A549 (cell line): ENCODE results near the gene ODAD4. TPM values are rescaled to one million over a fixed set of nuclear protein-coding genes. Genes with fewer than 3 reads are reported as not detected.
A peak's percentile ranks its signal among the peaks of the same experiment; 100 is the strongest.
"Not testable (repeated sequence)": the region's sequence is repeated elsewhere in the genome, so short reads cannot be mapped to it uniquely, and the experiment has no call there.

ENCODE experiments used
- ATAC-seq, 2 experiments: fragments of 200-7000 bp in 1 of 2; fragments of >200 bp in 1 of 2; cut with Nextera tagmentation in 1 of 2; cut with Tn5 transposase in 1 of 2; 3 replicates each; pipeline versions ENCODE4 v1.8.0 to v1.9.1; 2018 to 2020; ENCODE audit warnings: mild to moderate bottlenecking in 1 of 2, moderate library complexity in 1 of 2
- CTCF ChIA-PET: fragments of 300-600 bp; sonication (Branson Sonifier 250); formaldehyde crosslinking; extraction: SDS; loops from one replicate; lab custom pipeline; 2021; ENCODE audit warnings: antibody characterized with exemption, inconsistent platforms; lab: Yijun Ruan, JAX
- POLR2A ChIA-PET: fragments of 350-600 bp; formaldehyde crosslinking; extraction: SDS; loops from one replicate; lab custom pipeline; 2021; ENCODE audit warnings: antibody characterized with exemption, inconsistent platforms; lab: Yijun Ruan, JAX
- DNase-seq, 2 experiments: peaks; one replicate each; pipeline versions ENCODE4 v3.0.0 to v3.0.0-alpha.2; 2011 to 2016; ENCODE audit warnings: low read depth in 1 of 2, low spot score in 1 of 2
- FAIRE-seq: peaks from 2 replicates; lab custom pipeline; 2011; peaks lifted over from hg19 to GRCh38; lab: Jason Lieb, UNC
- H3K27ac ChIP-seq, 2 experiments: fragments of >200 bp; sonication (Bioruptor Twin); formaldehyde crosslinking; 3 replicates each; pipeline ENCODE4 v1.5.1; 2016 to 2017
- H3K4me1 ChIP-seq: fragments of >200 bp; sonication (Bioruptor Twin); formaldehyde crosslinking; 3 replicates; pipeline ENCODE4 v1.6.1; 2016
- H3K4me2 ChIP-seq: fragments of >200 bp; sonication (Bioruptor Twin); formaldehyde crosslinking; 3 replicates; pipeline ENCODE4 v1.6.1; 2016
- H3K4me3 ChIP-seq: fragments of >200 bp; sonication (Bioruptor Twin); formaldehyde crosslinking; 3 replicates; pipeline ENCODE4 v1.5.1; 2016
- H3K9me3 ChIP-seq: fragments of >200 bp; sonication (Bioruptor Twin); formaldehyde crosslinking; 3 replicates; pipeline ENCODE4 v1.6.1; 2016
- CBX2 ChIP-seq: fragments of 200-600 bp; sonication (generic); IDR thresholded peaks from 2 replicates; pipeline ENCODE4 v1.6.1; 2016; ENCODE audit warnings: low read depth, mild to moderate bottlenecking, borderline replicate concordance
- CEBPB ChIP-seq, 2 experiments: fragments of >200 bp in 1 of 2; sonication (Bioruptor Twin) in 1 of 2; formaldehyde crosslinking in 1 of 2; IDR thresholded peaks; 2 replicates each; pipeline ENCODE4 v1.6.1; 2012 to 2016
- CHD2 ChIP-seq: fragments of 150-350 bp; IDR thresholded peaks from 2 replicates; pipeline ENCODE4 v1.6.1; 2014; ENCODE audit warnings: low read length; ENCODE audit not compliant: partially characterized antibody
- E2F6 ChIP-seq: IDR thresholded peaks from 2 replicates; pipeline ENCODE4 v1.6.1; 2012; ENCODE audit warnings: low read depth, borderline replicate concordance
- EHMT2 ChIP-seq: fragments of 200-600 bp; sonication (generic); IDR thresholded peaks from 2 replicates; pipeline ENCODE4 v1.6.1; 2016; ENCODE audit warnings: antibody characterized with exemption, low read depth, mild to moderate bottlenecking, moderate library complexity
- EP300 ChIP-seq, 2 experiments: fragments of >200 bp; sonication (Bioruptor Twin); formaldehyde crosslinking; IDR thresholded peaks; 2 replicates in 1 of 2; 3 replicates in 1 of 2; pipeline ENCODE4 v1.6.1; 2016 to 2017
- FOXS1 ChIP-seq: fragments of 250-450 bp; sonication (Bioruptor Pico); IDR thresholded peaks from 2 replicates; pipeline ENCODE4 v1.5.0; 2020; ENCODE audit warnings: mild to moderate bottlenecking, moderate library complexity
- HDAC2 ChIP-seq: fragments of 200-600 bp; sonication (generic); IDR thresholded peaks from 2 replicates; pipeline ENCODE4 v1.6.1; 2016
- HEYL ChIP-seq: fragments of 250-450 bp; sonication (Bioruptor Pico); IDR thresholded peaks from 2 replicates; pipeline ENCODE4 v1.8.0; 2021; ENCODE audit warnings: mild to moderate bottlenecking, moderate library complexity
- HOXB13 ChIP-seq: fragments of 250-450 bp; sonication (Bioruptor Pico); IDR thresholded peaks from 2 replicates; pipeline ENCODE4 v1.5.0; 2020; ENCODE audit warnings: low read depth, mild to moderate bottlenecking, moderate library complexity
- HOXB5 ChIP-seq: fragments of 250-450 bp; sonication (Bioruptor Pico); IDR thresholded peaks from 2 replicates; pipeline ENCODE4 v1.5.0; 2020; ENCODE audit warnings: mild to moderate bottlenecking, moderate library complexity
- MYC ChIP-seq: IDR thresholded peaks from 2 replicates; pipeline ENCODE4 v1.6.1; 2012; ENCODE audit warnings: mild to moderate bottlenecking, inconsistent platforms, low read length, improper control_type of control experiment, borderline replicate concordance
- NPAS2 ChIP-seq: fragments of 250-450 bp; sonication (Bioruptor Pico); IDR thresholded peaks from 2 replicates; pipeline ENCODE4 v1.8.0; 2022; ENCODE audit warnings: mild to moderate bottlenecking, moderate library complexity, borderline replicate concordance
- PBX3 ChIP-seq: IDR thresholded peaks from 2 replicates; pipeline ENCODE4 v1.6.1; 2012
- POLR2A ChIP-seq: IDR thresholded peaks from 2 replicates; pipeline ENCODE4 v1.6.1; 2012; ENCODE audit warnings: mild to moderate bottlenecking, low read length
- RNF2 ChIP-seq: fragments of 200-600 bp; sonication (generic); IDR thresholded peaks from 2 replicates; pipeline ENCODE4 v1.6.1; 2016; ENCODE audit warnings: low read depth, mild to moderate bottlenecking, antibody characterized with exemption, moderate library complexity, borderline replicate concordance
- USF2 ChIP-seq: fragments of 450-650 bp; IDR thresholded peaks from 2 replicates; pipeline ENCODE4 v1.6.1; 2014; ENCODE audit warnings: antibody characterized with exemption
- WGBS: methylation state at CpG from one replicate; pipeline ENCODE4 v1.1.6; 2017; ENCODE audit errors: missing lambda C conversion rate; 5-methylcytosine and 5-hydroxymethylcytosine counted together
- polyA plus RNA-seq, 4 experiments: library from polyadenylated mRNA; depleted of rRNA in 3 of 4; stranded (reverse); fragments of >200 nt; fragmentation: RNase III in 1 of 4; extraction: RNeasy Plus Mini Kit Qiagen cat#74134 plus additional on column Dnase treatment in 1 of 4; gene quantifications; 2 replicates in 3 of 4; 3 replicates in 1 of 4; pipeline ENCODE4 v1.2.3, GENCODE V29; 2011 to 2017
- TF ChIP-seq, protein P1 (sequence below): fragments of >200 bp; sonication (Bioruptor Twin); formaldehyde crosslinking; IDR thresholded peaks from 3 replicates; pipeline ENCODE4 v1.5.1; 2016
- TF ChIP-seq, protein P2 (sequence below): fragments of 150-350 bp; IDR thresholded peaks from 2 replicates; pipeline ENCODE4 v1.6.1; 2014; ENCODE audit warnings: low read depth, mild to moderate bottlenecking, low read length

Gene ODAD4
- polyA plus RNA-seq, 2 of the 4 experiments (the other 2 are of a cell fraction), result 2.0 to 2.3 TPM

DNA sequence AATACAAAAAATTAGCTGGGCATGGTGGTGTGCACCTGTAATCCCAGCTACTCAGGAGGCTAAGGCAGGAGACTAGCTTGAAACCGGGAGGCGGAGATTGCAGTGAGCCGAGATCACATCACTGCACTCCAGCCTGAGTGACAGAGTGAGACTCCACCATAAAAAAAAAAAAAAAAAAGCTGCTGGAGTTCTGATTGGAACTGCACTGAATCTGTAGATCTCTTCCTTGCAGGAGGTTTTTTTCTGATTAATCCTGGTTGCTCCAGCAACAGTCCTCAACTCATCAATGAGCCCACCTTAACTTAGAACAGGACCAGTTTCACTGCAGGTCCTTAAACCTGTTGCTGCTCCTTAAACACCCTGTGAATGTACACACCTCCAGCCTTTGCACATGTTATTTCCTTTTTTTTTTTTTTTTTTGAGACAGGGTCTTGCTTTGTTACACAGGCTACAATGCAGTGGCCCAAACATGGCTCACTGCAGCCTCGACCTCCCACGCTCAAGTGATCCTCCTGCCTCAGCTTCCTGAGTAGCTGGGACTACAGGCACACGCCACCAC is 1.6 kb upstream of the ODAD4 start:
- whole genome bisulfite sequencing, result 84% methylated on average over 6 of the region's 6 CpGs
- no peaks in the 10 kb centered on the region for H3K9me3 ChIP-seq

DNA sequence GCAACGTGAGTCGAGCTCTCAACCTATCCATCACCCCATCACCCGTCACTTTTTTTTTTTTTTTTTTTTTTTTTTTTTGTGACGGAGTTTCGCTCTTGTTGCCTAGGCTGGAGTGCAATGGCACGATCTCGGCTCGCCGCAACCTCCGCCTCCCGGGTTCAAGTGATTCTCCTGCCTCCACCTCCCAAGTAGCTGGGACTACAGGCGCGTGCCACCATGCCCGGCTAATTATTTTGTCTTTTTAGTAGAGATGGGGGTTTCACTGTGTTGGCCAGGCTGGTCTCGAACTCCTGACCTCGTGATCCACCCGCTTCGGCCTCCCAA is 378 bp downstream of the ODAD4 start:
- peaks cover 31% of the 10 kb centered on the region for H3K4me1 ChIP-seq
- POLR2A ChIA-PET, result interaction anchor here (0.5 to 2.7 kb wide), 27 partner anchors 9 to 1067 kb away, joined by 3 to 47 read pairs (median 4); partner anchors contain the start of genes ACLY, CNP, DNAJC7 and JUP
- DNase-seq, H3K9me3 ChIP-seq, FAIRE-seq: not testable (repeated sequence)
- CTCF ChIA-PET, result interaction anchor here (0.7 to 12.8 kb wide), 25 partner anchors 9 to 193 kb away, joined by 3 to 122 read pairs (median 3); partner anchors contain the start of genes ACLY, CNP, NKIRAS2 and P3H4
- H3K27ac ChIP-seq, result peak overlapping the region; percentile 76 to 89
- peak overlapping the region; percentile 55 for H3K4me3 ChIP-seq
- ATAC-seq, result peak; percentile 62 to 69; a peak in 4 of 6 replicates
- H3K4me2 ChIP-seq, result peak overlapping the region; percentile 81
- TF ChIP-seq HOXB5 (CRISPR knock-in tag), result peak; percentile 80; the same call in 1 of the 2 replicates
- 57% methylated on average over 18 of the region's 18 CpGs for WGBS

More for the DNA sequence above, 1.6 kb upstream of the ODAD4 start:
- Histone ChIP-seq H3K4me1 (peaks cover 35% of the 10 kb centered on the region), H3K4me3 (no peak overlapping the region), H3K27ac (peak overlapping the region; percentile 76 to 89), H3K4me2 (peak overlapping the region; percentile 81)
- no peak for ATAC-seq
- TF ChIP-seq NPAS2 (CRISPR knock-in tag) (no peak), HOXB5 (CRISPR knock-in tag) (no peak), HEYL (CRISPR knock-in tag) (no peak), CBX2 (no peak), E2F6 (no peak), PBX3 (no peak), EHMT2 (no peak), HOXB13 (CRISPR knock-in tag) (no peak), RNF2 (no peak), HDAC2 (no peak), EP300 (IDR thresholded peaks at IDR 0.05) (no peak), MYC (no peak), USF2 (no peak), CHD2 (no peak), CEBPB (IDR thresholded peaks at IDR 0.05) (no peak), POLR2A (no peak), FOXS1 (CRISPR knock-in tag) (no peak)
- TF ChIP-seq, protein P1, sequence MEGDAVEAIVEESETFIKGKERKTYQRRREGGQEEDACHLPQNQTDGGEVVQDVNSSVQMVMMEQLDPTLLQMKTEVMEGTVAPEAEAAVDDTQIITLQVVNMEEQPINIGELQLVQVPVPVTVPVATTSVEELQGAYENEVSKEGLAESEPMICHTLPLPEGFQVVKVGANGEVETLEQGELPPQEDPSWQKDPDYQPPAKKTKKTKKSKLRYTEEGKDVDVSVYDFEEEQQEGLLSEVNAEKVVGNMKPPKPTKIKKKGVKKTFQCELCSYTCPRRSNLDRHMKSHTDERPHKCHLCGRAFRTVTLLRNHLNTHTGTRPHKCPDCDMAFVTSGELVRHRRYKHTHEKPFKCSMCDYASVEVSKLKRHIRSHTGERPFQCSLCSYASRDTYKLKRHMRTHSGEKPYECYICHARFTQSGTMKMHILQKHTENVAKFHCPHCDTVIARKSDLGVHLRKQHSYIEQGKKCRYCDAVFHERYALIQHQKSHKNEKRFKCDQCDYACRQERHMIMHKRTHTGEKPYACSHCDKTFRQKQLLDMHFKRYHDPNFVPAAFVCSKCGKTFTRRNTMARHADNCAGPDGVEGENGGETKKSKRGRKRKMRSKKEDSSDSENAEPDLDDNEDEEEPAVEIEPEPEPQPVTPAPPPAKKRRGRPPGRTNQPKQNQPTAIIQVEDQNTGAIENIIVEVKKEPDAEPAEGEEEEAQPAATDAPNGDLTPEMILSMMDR, result no peak
- TF ChIP-seq, protein P2, sequence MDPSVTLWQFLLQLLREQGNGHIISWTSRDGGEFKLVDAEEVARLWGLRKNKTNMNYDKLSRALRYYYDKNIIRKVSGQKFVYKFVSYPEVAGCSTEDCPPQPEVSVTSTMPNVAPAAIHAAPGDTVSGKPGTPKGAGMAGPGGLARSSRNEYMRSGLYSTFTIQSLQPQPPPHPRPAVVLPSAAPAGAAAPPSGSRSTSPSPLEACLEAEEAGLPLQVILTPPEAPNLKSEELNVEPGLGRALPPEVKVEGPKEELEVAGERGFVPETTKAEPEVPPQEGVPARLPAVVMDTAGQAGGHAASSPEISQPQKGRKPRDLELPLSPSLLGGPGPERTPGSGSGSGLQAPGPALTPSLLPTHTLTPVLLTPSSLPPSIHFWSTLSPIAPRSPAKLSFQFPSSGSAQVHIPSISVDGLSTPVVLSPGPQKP, result no peak
- CTCF ChIA-PET, result interaction anchor here (0.6 to 12.8 kb wide), 4 partner anchors 10 to 1656 kb away, joined by 4 to 122 read pairs (median 16); partner anchors contain the start of genes ACLY and CNP
- FAIRE-seq, result no peak
- DNase-seq, result no peak
- POLR2A ChIA-PET, result interaction anchor here (1.0 to 2.0 kb wide), 2 partner anchors 10 to 90 kb away, joined by 7 to 10 read pairs; partner anchors contain the start of gene ACLY
